K562 (cell line): ENCODE results near the gene NPM3. TPM values are rescaled to one million over a fixed set of nuclear protein-coding genes. Genes with fewer than 3 reads are reported as not detected.

Experiments used
- ATF2 ChIP-seq: sonication (generic); formaldehyde crosslinking; IDR thresholded peaks from 2 replicates; pipeline ENCODE4 v1.8.1; 2022; ENCODE audit warnings: missing genetic modification reagents
- DNMT1 ChIP-seq: fragments of 450-650 bp; IDR thresholded peaks from 2 replicates; pipeline ENCODE4 v1.6.1; 2016; ENCODE audit warnings: antibody characterized with exemption, mild to moderate bottlenecking
- ETS2 ChIP-seq: IDR thresholded peaks from 2 replicates; pipeline ENCODE4 v1.6.1; 2016; ENCODE audit warnings: borderline replicate concordance, missing genetic modification characterization, mild to moderate bottlenecking, moderate library complexity, missing compliant biosample characterization; ENCODE audit not compliant: poor library complexity, severe bottlenecking
- HBP1 ChIP-seq: fragments of 450-650 bp; formaldehyde crosslinking; IDR thresholded peaks from 2 replicates; pipeline ENCODE4 v1.4.0; 2022; ENCODE audit warnings: missing genetic modification characterization
- HEY1 ChIP-seq: fragments of 250-450 bp; sonication (Bioruptor Pico); IDR thresholded peaks from 2 replicates; pipeline ENCODE4 v1.5.0; 2020; ENCODE audit warnings: mild to moderate bottlenecking, moderate library complexity, borderline replicate concordance
- IRF1 ChIP-seq: sonication (generic); formaldehyde crosslinking; IDR thresholded peaks from 2 replicates; pipeline ENCODE4 v1.8.0; 2022; ENCODE audit warnings: missing genetic modification reagents, mild to moderate bottlenecking, borderline replicate concordance
- MLX ChIP-seq, 2 experiments: fragments of 450-650 bp in 1 of 2; sonication (generic) in 1 of 2; formaldehyde crosslinking; conservative IDR thresholded peaks; 2 replicates each; pipeline versions ENCODE4 v1.4.0 to v1.8.1; 2020 to 2022; ENCODE audit warnings: mild to moderate bottlenecking in 1 of 2, missing genetic modification reagents in 1 of 2
- NELFE ChIP-seq: IDR thresholded peaks from 2 replicates; pipeline ENCODE4 v1.6.1; 2011; ENCODE audit warnings: mild to moderate bottlenecking; ENCODE audit not compliant: insufficient read depth, insufficient read length
- NR0B1 ChIP-seq: fragments of 450-650 bp; IDR thresholded peaks from one replicate; pipeline ENCODE4 v1.6.1; 2018; ENCODE audit warnings: mild to moderate bottlenecking, moderate library complexity; ENCODE audit not compliant: partially characterized antibody
- POLR2B ChIP-seq: fragments of 450-650 bp; IDR thresholded peaks from 2 replicates; pipeline ENCODE4 v1.6.1; 2018; ENCODE audit warnings: low read depth; ENCODE audit not compliant: partially characterized antibody
- RBM15 ChIP-seq: fragments of 200-400 bp; formaldehyde crosslinking; IDR thresholded peaks from 2 replicates; pipeline ENCODE4 v1.6.1; 2018; ENCODE audit warnings: mild to moderate bottlenecking, low read length, moderate library complexity; ENCODE audit not compliant: insufficient read depth
- RUNX1 ChIP-seq: sonication (generic); IDR thresholded peaks from 2 replicates; pipeline ENCODE4 v1.6.1; 2016; ENCODE audit warnings: antibody characterized with exemption, low read depth
- TCF15 ChIP-seq: fragments of 250-450 bp; sonication (Bioruptor Pico); IDR thresholded peaks from 2 replicates; pipeline ENCODE4 v1.8.0; 2022; ENCODE audit warnings: moderate library complexity, mild to moderate bottlenecking, inconsistent platforms
- TEAD1 ChIP-seq, 2 experiments: fragments of 450-650 bp in 1 of 2; sonication (generic) in 1 of 2; formaldehyde crosslinking; IDR thresholded peaks; 2 replicates each; pipeline versions ENCODE4 v1.4.0 to v1.8.0; 2020 to 2022; ENCODE audit warnings: mild to moderate bottlenecking in 2 of 2, missing genetic modification reagents in 1 of 2
- ZBTB8A ChIP-seq: fragments of 450-650 bp; IDR thresholded peaks from 2 replicates; pipeline ENCODE4 v1.6.1; 2018; ENCODE audit warnings: mild to moderate bottlenecking, moderate library complexity; ENCODE audit not compliant: partially characterized antibody
- ZFP91 ChIP-seq: sonication (generic); formaldehyde crosslinking; IDR thresholded peaks from 2 replicates; pipeline ENCODE4 v1.8.0; 2022; ENCODE audit warnings: mild to moderate bottlenecking, missing genetic modification reagents
- ZNF444 ChIP-seq: fragments of 250-450 bp; sonication (Bioruptor Pico); IDR thresholded peaks from 2 replicates; pipeline ENCODE4 v1.4.0; 2020; ENCODE audit warnings: mild to moderate bottlenecking, moderate library complexity
- ZNF785 ChIP-seq: fragments of 250-450 bp; sonication (Bioruptor Pico); IDR thresholded peaks from 2 replicates; pipeline ENCODE4 v1.4.0; 2020; ENCODE audit warnings: mild to moderate bottlenecking
- polyA plus RNA-seq, 8 experiments: library from polyadenylated mRNA; depleted of rRNA in 4 of 8; stranded (reverse) in 5 of 8; unstranded in 3 of 8; fragments of >200 nt; fragmentation: Nextera tagmentation in 2 of 8; fragmentation: Illumina TruSeq in 1 of 8; extraction: Ambion mirVana in 2 of 8; extraction: Trizol in 1 of 8; gene quantifications; 2 replicates each; pipeline versions ENCODE4 v1.2.1 to v1.2.3, GENCODE V29; 2011 to 2014; ENCODE audit warnings: inconsistent platforms in 1 of 8, missing spikeins in 1 of 8
- total RNA-seq, 7 experiments: library from RNA; depleted of rRNA in 6 of 7; stranded (reverse); fragments of >200 nt in 6 of 7; fragmentation: Illumina TruSeq in 2 of 7; extraction: Trizol in 2 of 7; gene quantifications; 2 replicates each; pipeline versions ENCODE4 v1.2.1 to v1.2.3, GENCODE V29; 2011 to 2021; ENCODE audit warnings: low replicate concordance in 1 of 7

Gene NPM3
- total and polyA plus RNA-seq, 9 of the 15 experiments (the other 6 are each of a cell fraction or from before 2014, with no cell fraction given) = 15.2 to 239 (median 114) TPM

GRCh38 chr10:101782811-101783735, at the start of gene NPM3 (continued):
- TF ChIP-seq HBP1 (no peak), DNMT1 (no peak), TCF15 (no peak), ZFP91 (CRISPR knock-in tag) (peak; percentile 94), ZNF444 (CRISPR knock-in tag) (no peak), POLR2B (no peak), NR0B1 (no peak), ETS2 (tag) (no peak), IRF1 (no peak), RUNX1 (no peak), ATF2 (no peak), MLX (CRISPR knock-in tag; conservative IDR thresholded peaks at IDR 0.05) (no peak), RBM15 (no peak), TEAD1 (CRISPR knock-in tag; IDR thresholded peaks at IDR 0.05) (no peak), HEY1 (CRISPR knock-in tag) (no peak), ZNF785 (CRISPR knock-in tag) (no peak), NELFE (no peak), ZBTB8A (no peak)
